Kidney (tissue), 14 donors: ENCODE data around the gene TTC6. TPM values are rescaled to one million over a fixed set of nuclear protein-coding genes. Genes with fewer than 3 reads are reported as not detected.

Source experiments
- DNase-seq, 5 donors: peaks; one replicate each; pipeline ENCODE4 v3.0.0-alpha.2; 2013 to 2020
- FAIRE-seq: peaks from 2 replicates; lab custom pipeline; 2012; peaks lifted over from hg19 to GRCh38; lab: Jason Lieb, UNC
- H3K27ac ChIP-seq, 2 donors: one replicate each; pipeline ENCODE4 v1.7.0; 2013; ENCODE audit warnings: low read depth in 2 of 2, low read length in 2 of 2, inconsistent platforms in 1 of 2
- H3K27me3 ChIP-seq: one replicate; pipeline ENCODE4 v1.7.1; 2013; ENCODE audit warnings: low read length, inconsistent platforms; ENCODE audit not compliant: control insufficient read depth, insufficient read depth
- H3K36me3 ChIP-seq, 3 donors: one replicate each; pipeline versions ENCODE4 v1.7.0 to v1.7.1; 2013; ENCODE audit warnings: low read length in 3 of 3, control low read depth in 1 of 3, inconsistent platforms in 1 of 3; ENCODE audit not compliant: insufficient read depth in 3 of 3, control insufficient read depth in 2 of 3
- H3K4me1 ChIP-seq, 3 donors: one replicate each; pipeline versions ENCODE4 v1.7.0 to v1.7.1; 2013; ENCODE audit warnings: low read length in 3 of 3, inconsistent platforms in 1 of 3, low read depth in 1 of 3; ENCODE audit not compliant: control insufficient read depth in 2 of 3, insufficient read depth in 2 of 3
- H3K4me3 ChIP-seq, 3 donors: one replicate each; pipeline versions ENCODE4 v1.7.0 to v1.8.1; 2013; ENCODE audit warnings: low read length in 3 of 3, control low read depth in 1 of 3, inconsistent platforms in 1 of 3
- H3K9ac ChIP-seq, 3 donors: one replicate each; pipeline versions ENCODE4 v1.7.0 to v1.7.1; 2013; ENCODE audit warnings: low read length in 3 of 3, control low read depth in 1 of 3, inconsistent platforms in 1 of 3
- H3K9me3 ChIP-seq, 3 donors: one replicate each; pipeline versions ENCODE4 v1.7.0 to v1.7.1; 2013; ENCODE audit warnings: low read length in 3 of 3, control low read depth in 1 of 3, inconsistent platforms in 1 of 3; ENCODE audit not compliant: control insufficient read depth in 2 of 3, insufficient read depth in 1 of 3
- CTCF ChIP-seq: IDR thresholded peaks from 3 replicates; pipeline ENCODE4 v1.5.1; 2012; ENCODE audit warnings: mild to moderate bottlenecking, moderate library complexity, borderline replicate concordance; ENCODE audit not compliant: insufficient read depth; ENCODE audit errors: extremely low read depth
- intact Hi-C: fragments of 100-400 bp; cut with DNase I; formaldehyde crosslinking; loops from one replicate; pipeline ENCODE4 v1.11.1; 2022
- polyA plus RNA-seq: library from polyadenylated mRNA; stranded (reverse); fragments of 350-450 nt; fragmentation: Illumina TruSeq; extraction: RNeasy Lipid Tissue Mini Kit (QIAGEN cat#74804); gene quantifications from one replicate; pipeline ENCODE4 v1.2.3, GENCODE V29; 2014; ENCODE audit warnings: low read depth, low replicate concordance; ENCODE audit not compliant: insufficient read depth
- total RNA-seq: library from RNA; stranded (reverse); fragmentation: NEBNext Ultra II Directional; extraction: Animal tissue kit (Norgen Biotek cat#: 25700); gene quantifications from one replicate; pipeline ENCODE4 v1.2.1, GENCODE V29; 2021
- donor health status: control.
- donor health status: control.
- donor health status: control.
- donor health status: control.
- donor health status: control.
- donor health status: DM: yes; HTN: yes; CAD: no.
- donor health status: Normal renal cell carcinoma (clear cell type).

The TTC6 gene
- total and polyA plus RNA-seq, 2 donors from 2014 or later = not detected

- no peak overlapping the region for H3K9ac ChIP-seq
- no peak for TF ChIP-seq CTCF
- peaks cover 0 to 4% (median 0%) of the 10 kb centered on the region in 3 donors for H3K4me1 ChIP-seq
- peak in 1 of 5 donors; percentile 44 for DNase-seq
- no peaks in the 10 kb centered on the region for H3K36me3 ChIP-seq
- intact Hi-C loops = no loop called here
- H3K9me3 ChIP-seq = no peaks in the 10 kb centered on the region
- no peak overlapping the region for H3K27ac ChIP-seq
- no peak overlapping the region for H3K4me3 ChIP-seq
- H3K27me3 ChIP-seq = peaks cover 78% of the 10 kb centered on the region
- FAIRE-seq = no peak
Measured at GRCh38 chr14:37588667-37588955, 6.8 kb upstream of the TTC6 start.

DNA sequence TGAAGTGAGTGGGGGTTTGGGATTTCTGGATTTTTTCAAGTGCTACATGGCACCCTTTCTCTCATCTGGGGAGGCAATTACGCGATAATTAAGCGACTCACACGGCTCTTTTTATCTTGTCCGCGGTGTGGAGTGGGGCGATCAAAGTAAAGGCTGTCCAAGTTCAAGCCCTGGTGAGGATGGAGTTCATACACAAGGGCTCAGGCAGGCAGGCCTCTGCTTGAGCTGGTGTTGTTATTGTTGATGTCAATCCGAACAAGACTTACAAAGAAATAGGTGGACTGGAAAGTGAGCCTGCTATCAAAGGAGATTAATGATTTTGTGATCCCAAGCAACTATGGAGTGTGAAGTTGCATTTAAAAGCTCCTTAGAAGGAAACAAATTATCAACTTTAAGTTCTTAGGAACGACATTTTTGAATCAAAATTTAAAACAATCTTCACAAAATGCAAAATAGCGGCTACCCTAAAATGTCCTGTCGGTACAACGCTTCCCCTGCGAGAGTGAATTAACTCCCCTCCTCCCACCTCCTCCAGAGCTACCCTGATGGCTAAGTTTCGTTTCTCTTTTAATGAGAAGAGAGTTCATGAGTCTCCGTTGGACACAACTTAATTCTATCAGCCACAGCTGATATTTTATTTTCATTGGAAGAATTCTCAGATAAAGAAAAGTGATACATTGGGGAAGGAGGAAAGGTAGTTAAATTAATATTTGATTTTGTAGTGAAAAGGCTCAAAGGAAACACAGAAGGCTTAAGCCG lies 6.3 kb upstream of the TTC6 start:
- Histone ChIP-seq H3K4me1 (peaks cover 0 to 4% (median 0%) of the 10 kb centered on the region in 3 donors), H3K4me3 (no peak overlapping the region), H3K9me3 (no peaks in the 10 kb centered on the region), H3K9ac (no peak overlapping the region), H3K27me3 (peaks cover 84% of the 10 kb centered on the region), H3K36me3 (no peaks in the 10 kb centered on the region), H3K27ac (no peak overlapping the region)
- FAIRE-seq = no peak
- DNase-seq = peak in 2 of 5 donors; percentile 16 to 55
- no peak for TF ChIP-seq CTCF
- intact Hi-C loops = no loop called here

DNA sequence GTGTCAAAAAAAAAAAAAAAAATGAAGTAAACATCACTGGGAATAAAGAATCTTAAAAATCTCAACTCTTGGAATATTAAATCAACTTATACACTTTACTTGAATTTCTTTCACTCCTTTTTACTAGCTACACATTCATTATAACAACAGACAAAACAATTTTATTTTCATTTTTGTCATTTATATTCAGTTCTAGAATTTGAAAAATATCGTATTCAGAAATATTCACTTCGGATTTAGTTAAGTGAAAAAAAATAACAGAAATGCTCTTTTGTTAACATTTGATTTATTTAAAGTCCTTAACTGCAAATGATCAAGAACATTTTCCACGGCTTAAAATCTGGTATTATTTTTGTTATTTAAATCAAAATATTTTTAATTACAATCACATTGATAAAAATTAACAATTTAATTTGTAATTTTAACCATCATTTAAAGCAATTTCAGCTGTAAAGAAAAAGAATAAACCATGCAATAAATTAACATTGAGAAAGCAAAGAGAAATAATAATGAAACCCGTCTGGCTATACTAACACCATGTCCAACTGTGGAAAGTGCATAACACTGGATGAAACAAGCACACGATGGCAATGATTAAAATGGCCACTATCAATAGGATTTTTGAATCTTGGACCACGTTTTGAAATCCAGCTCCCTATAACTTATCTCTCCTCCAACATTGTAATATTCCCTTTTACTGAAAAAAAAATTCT lies 5.6 kb upstream of the TTC6 start:
- DNase-seq (no peak), FAIRE-seq (peak; percentile 81)
- intact Hi-C loops = no loop called here
- Histone ChIP-seq H3K27ac (no peak overlapping the region), H3K4me1 (no peaks in the 10 kb centered on the region), H3K4me3 (no peak overlapping the region), H3K36me3 (no peaks in the 10 kb centered on the region), H3K27me3 (peaks cover 81% of the 10 kb centered on the region), H3K9me3 (no peaks in the 10 kb centered on the region), H3K9ac (no peak overlapping the region)
- no peak for TF ChIP-seq CTCF
